Activated T-helper 9 cell treated with anti-CD3 and anti-CD28 coated beads, Interleukin-2, amount 50 U/mL, for 16 hours (primary cell): ENCODE results near the gene CHRM2.

Experiments used
- DNase-seq: peaks from one replicate; pipeline ENCODE4 v3.0.0-alpha.2; 2020; ENCODE audit warnings: low read depth

CHRM2 gene

DNA sequence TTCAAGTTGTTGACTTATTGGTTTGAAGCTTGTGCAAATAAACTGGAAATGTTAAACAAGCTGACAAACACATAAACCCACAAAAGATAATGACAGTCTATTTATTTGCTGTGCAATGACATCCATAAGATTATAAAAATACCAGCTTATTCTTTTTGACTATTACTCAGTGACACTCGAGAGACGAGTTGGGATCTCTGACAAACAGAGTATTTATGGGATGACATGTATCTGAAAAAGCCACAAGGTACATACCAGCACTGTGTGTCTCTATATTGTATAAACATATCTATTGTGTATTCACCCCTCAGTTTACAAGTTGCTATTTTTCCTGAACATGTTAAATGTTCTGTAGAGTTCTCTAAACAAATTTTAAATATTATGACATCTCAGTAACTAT, 88.9 kb downstream of the CHRM2 start:
- DNase-seq, result no peak

- no peak for DNase-seq
Measured at GRCh38 chr7:136958016-136958415, 89.6 kb downstream of the CHRM2 start.

DNA sequence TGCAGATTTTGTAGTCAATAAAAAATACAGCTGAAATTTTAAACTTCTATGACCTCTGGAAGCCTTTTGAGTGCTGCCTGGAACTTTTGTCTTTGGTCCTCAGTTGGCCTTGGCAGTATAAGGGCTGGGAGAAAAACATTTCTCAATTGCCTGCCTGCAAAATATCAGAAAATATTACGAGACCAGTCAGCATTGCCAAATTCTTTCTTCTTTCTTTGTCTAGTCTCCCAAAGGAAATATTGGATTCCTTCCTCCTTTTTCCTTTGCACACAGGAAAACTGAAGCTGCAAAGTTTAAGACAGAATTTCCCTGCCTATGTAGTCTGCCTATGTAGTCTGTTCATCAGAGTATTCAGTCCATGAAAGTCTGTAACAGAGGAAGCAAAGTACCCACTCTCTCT, 95.9 kb downstream of the CHRM2 start:
- DNase-seq, result no peak

DNA sequence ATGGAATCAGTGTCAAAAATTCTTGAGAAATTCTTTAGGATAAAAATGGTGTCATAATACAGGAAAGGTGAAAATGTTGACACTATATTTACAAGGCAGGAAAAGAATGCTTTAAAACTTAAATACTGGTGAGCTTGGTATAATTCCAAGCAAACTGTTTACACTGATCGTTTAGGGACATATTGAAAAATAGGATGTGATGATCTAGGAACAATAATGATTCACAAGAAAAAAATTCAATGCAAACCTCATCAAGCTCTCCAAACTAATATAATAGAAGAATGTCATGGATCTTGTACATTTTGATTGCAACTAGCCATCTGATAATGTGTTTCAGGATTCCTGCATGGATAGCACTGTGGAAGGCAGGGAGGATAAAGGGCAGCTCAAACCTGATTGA, 98.4 kb downstream of the CHRM2 start:
- no peak for DNase-seq

DNA sequence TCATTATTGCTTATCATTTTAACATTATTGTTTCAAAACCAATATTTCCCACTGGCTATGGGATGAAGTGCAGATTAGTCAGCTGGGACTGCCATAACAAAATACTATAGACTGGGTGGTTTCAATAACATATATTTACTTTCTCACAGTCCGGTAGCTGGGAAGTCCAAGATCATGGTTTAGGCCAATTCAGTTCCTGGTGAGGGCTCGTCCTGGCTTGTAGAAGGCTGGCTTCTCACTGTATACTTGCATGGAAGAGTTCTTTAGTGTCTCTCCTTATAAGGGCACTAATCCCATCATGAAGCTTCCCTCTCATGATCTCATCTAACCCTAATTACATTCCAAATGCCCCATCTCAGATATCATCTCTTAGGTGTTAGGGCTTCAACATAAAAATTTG, 101.3 kb downstream of the CHRM2 start:
- no peak for DNase-seq

GRCh38 chr7:136971776-136972175, 103.3 kb downstream of the CHRM2 start:
- no peak for DNase-seq

DNA sequence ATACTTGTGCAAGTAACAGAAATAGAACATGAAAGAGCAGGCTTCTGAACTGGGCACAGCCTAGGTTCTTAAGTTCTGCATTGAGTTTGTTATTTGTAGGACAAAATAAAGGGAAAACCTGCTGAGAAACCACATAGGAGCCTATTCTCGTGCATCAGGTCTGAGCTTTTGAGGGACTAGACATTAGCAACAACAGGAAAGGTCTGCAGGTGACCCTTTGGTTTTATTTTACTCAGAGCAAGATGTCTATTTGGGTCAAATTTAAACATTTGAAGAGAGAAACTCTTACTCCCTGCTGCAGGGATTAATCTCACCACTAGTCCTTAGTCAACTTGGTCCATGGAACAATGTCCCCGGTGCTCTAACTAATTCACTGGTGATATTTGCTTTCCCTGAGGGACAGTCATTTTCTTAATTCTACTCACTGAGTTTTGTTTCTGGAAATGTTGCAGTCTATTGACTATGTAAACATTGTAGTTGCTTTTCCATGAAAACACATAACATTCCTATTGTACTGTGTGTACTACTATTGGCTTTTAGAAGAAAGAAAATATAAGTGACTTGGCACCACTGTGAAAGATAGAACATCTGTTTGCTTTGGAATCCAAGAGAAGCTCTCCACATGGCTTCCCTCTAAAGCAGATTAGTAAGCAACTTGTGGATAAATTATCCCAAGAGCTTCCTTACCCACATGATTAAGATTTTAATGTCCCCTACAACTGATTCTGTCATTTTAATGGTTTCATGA, 108.2 kb downstream of the CHRM2 start:
- no peak for DNase-seq

- no peak for DNase-seq
Measured at GRCh38 chr7:136993377-136993776, 124.9 kb downstream of the CHRM2 start.

DNA sequence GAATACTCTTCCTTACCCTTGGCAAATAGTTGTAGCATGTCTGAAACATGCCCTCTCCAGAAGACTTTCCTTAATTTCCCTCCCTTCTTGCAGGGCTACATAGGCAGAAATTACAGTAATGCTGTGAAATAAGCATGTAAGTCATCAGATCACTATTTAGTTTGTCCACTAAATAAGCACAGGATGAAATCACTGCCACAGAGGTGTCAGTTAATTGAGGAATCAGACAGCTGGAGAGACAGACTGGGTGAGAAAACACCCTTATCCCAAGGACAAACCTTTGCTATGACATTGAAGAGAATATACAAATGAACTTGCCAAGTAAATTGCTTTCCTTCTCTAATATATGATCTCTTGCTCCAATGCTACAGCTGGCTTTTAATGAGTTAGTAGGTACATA, 129.3 kb downstream of the CHRM2 start:
- DNase-seq, result no peak

DNA sequence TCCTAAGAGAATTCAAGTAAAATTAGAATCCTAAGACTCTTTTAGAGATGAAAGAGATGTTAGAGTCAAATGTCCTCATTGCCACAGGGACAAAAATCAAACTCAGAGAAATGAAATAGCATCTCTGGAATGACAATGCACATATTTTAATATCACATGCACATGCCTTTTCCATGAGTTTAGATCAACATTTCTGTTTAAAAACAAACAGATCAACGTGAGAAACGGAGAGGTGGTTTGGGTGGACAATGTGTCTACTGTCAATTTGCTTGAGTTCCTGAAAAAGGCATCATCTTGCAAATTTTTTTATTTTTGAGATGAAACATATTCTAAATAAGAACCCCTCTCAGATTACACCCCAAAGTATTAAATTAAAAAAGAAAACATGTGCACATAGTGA, 130.0 kb downstream of the CHRM2 start:
- no peak for DNase-seq

DNA sequence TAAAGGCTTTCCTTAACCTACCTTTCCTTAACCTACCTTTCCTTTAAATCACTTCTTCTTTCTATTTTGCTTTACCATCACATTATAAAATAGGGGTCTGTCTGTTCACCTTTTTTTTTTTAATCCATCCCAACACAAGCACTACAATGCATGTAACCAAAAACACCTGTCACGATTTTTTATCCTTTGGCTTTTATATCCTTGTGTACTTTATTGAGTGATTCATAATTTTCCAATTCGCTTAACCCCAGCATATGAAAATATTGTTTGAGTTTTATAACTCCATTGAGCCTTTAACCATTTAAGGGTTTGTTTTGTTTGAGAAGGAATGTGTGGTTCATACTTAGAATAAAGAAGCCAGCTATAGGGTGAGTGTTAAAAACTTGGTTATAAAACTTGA, 132.2 kb downstream of the CHRM2 start:
- DNase-seq, result no peak

DNA sequence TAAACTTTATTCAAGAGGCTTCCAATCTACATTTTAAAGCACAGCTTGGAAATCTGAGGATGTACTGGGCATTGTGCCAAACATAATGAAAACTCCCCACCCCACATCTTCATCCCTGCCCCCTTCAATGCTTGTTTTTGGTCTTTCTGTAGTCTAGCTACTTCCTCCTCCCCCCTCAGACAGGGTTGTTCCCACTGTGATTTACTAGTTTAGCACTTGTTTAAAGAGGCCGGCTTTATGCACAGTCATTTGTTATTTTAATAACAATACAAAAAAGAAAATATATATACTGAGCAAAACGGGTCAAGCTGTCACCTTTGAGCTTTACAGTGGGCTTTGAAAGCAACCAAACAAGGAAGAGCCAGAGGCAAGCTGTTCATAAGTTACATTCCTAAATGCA, 132.6 kb downstream of the CHRM2 start:
- DNase-seq, result no peak

DNA sequence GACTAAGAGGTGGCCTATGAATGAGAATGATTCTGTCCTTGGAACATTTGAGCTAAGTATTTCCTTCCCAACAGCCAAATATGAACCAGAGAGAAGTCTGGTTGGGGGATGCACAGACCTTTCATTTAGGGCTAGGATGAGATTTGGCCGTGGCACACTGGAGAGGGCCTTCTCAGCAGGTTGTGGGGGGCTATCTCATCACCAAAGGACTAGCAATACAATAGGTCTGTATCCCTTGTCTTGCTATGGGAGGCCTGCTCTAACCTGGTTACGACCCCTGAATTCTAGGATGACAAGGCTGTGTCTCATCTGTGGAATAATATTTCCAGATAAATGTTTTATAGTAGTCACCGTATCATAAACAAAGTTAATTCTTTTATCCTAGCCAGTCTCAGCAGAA, 133.0 kb downstream of the CHRM2 start:
- no peak for DNase-seq

DNA sequence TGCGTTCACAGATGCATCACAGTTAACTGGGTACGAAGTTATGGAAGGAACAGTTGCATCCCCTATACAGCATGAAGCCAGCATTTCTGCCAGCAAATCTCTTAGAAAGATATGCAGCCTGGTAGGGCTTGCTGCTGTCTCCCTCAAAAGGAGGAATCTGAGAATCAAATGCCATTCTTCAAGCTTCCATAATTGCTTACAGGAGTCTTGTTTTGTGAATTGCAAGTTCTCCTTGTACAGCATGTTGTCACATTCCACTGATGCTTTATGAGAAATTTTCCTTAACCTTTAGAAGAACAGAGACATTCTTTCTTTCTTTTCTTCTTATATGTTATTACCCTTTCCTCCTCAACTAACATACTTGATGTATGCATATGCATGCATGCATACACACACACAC, 134.6 kb downstream of the CHRM2 start:
- no peak for DNase-seq

DNA sequence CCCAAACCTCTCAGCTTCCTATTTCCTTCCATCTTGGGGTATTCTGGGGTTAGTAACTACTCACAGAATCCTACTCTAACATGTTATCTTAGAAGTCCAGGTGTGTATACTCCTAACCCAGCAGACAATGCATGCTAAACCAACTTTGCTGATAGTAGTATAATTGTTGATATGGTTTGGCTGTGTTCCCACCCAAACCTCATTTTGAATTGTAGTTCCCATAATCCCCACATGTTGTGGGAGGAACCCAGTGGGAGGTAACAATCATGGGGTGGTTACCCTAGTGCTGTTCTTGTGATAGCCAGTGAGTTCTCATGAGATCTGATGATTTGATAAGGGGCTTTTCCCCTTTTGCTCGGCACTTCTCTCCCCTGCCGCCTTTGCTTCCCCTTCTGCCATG, 135.1 kb downstream of the CHRM2 start:
- no peak for DNase-seq

GRCh38 chr7:137005873-137006272, 137.4 kb downstream of the CHRM2 start:
- DNase-seq, result no peak

DNA sequence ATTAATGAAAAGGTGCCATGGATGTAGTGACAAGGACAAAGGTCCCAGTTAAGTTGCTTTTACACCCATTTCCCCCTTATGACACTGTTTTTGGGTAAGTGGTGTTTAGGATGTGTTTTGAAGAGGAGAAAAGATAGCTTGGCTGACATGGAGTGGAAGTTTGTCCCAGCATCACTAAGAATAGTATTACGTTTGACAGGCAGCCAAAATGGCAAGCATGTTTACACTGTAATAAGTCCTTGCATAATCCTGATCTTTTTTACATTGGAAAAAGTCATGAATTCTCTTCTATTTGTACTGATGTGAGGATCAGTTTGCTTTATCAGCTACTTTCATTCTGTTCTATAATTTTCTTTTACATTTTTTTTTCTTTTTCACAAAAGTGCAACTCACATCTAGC, 137.8 kb downstream of the CHRM2 start:
- DNase-seq, result no peak

GRCh38 chr7:137007001-137007694, 138.7 kb downstream of the CHRM2 start:
- no peak for DNase-seq

DNA sequence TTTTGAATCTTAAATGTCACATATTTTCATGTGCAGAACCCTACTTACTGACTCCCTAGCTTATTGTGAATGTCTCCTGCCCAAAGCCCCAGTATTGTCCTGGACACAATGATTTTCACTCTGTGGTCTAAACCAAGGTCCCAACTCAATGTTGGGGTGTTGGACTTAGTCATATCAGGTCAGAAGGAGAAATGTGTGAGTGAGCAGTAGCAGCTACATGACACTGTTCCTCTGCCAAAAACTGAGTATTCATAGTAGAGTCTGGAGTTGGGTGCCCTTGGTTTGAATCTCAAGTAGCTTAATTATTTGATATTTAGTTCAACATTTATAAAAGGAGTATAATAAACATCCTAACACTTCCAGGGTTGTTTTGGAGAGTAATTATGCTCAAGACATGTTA, 141.0 kb downstream of the CHRM2 start:
- no peak for DNase-seq

- no peak for DNase-seq
Measured at GRCh38 chr7:137015015-137015414, 146.6 kb downstream of the CHRM2 start.

DNA sequence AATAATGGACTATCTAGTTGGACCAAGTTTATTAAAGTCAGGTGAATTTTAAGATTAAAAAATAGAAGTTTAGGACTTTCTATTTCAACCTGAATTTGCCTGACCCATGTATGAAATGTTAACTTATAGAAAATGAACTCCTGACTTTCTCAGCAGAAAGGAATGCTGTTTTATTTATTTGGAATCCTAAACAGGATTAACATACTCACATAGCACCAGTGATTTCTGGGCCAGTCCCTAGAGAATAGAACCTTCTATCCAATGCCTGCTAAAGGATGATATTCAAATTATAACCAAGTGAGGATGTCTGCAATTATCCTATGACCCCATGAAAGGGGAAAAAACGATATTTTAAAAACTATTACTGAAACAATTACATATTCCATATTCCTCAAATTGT, 148.8 kb downstream of the CHRM2 start:
- no peak for DNase-seq

DNA sequence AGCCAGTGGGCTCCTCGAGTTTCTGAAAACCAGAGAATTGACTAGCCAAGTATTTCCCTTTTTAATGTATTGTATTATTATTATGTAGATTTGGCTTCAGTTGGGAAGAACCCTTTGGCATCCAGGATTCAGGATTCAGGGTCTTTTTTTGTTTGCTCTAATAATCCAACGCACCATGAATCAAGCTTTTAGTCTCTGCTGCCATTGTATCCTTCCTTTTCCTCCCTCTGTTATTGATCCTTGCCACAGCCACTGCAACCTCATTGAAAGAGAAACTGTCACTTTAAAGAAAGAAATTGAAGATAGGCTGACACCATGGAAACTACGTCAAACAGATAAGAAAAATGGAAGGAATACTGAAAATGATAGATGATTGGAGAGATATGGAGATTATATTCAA, 150.0 kb downstream of the CHRM2 start:
- no peak for DNase-seq

DNA sequence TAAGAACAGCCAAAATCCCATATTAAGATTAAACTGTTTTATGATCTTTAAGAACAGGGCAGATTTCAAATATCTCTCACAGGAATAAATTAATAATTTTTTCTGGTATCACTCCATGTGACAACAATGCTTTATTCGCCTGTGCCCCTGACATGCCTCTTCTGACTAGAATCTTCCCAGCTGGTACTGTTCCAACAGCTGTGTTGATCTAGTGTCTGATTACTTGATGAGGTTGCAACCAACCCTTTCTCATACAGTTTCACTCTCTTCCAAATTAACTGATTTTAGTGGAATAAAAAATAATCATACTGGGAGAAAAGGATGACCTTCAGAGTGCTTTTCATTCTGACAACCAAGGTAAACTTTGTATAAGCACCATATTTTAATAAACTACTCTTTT, 151.9 kb downstream of the CHRM2 start:
- no peak for DNase-seq
